Left kidney (tissue), 8 donors: ENCODE measurements around the gene TSR2. TPM values are rescaled to one million over a fixed set of nuclear protein-coding genes. Genes with fewer than 3 reads are reported as not detected.

ENCODE experiments used
- DNase-seq: peaks from one replicate; pipeline ENCODE4 v3.0.0-alpha.2; 2013
- long read RNA-seq, 8 donors: transcript quantifications; one replicate each; lab custom pipeline, GENCODE V29; 2026
- polyA plus RNA-seq: library from polyadenylated mRNA; unstranded; fragments of 120-200 nt; gene quantifications from one replicate; pipeline ENCODE4 v1.2.1, GENCODE V29; 2013; ENCODE audit not compliant: insufficient read length

The TSR2 gene, protein sequence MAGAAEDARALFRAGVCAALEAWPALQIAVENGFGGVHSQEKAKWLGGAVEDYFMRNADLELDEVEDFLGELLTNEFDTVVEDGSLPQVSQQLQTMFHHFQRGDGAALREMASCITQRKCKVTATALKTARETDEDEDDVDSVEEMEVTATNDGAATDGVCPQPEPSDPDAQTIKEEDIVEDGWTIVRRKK
- polyA plus RNA-seq, result 52.4 TPM
- long read RNA-seq, donor 1, transcript TSR2-201 (5 exons, 1,534 nt), result major isoform, 26 of 34 reads
- long read RNA-seq, donor 1, partial matches to known transcripts, result 8 of 34 reads
- long read RNA-seq, donor 1, other reads (novel, unspliced or antisense), result 0 of 34 reads
- long read RNA-seq, donor 2, transcript TSR2-201 (5 exons, 1,534 nt), result major isoform, 14 of 14 reads
- long read RNA-seq, donor 2, partial matches to known transcripts, result 0 of 14 reads
- long read RNA-seq, donor 2, other reads (novel, unspliced or antisense), result 0 of 14 reads
- long read RNA-seq, donor 3, transcript TSR2-201 (5 exons, 1,534 nt), result major isoform, 13 of 76 reads
- long read RNA-seq, donor 3, partial matches to known transcripts, result 63 of 76 reads
- long read RNA-seq, donor 3, other reads (novel, unspliced or antisense), result 0 of 76 reads
- long read RNA-seq, donor 4, partial matches to known transcripts, result 0 of 1 reads
- long read RNA-seq, donor 4, other reads (novel, unspliced or antisense), result 0 of 1 reads
- long read RNA-seq, donor 5, transcript TSR2-201 (5 exons, 1,534 nt), result major isoform, 43 of 43 reads
- long read RNA-seq, donor 5, partial matches to known transcripts, result 0 of 43 reads
- long read RNA-seq, donor 5, other reads (novel, unspliced or antisense), result 0 of 43 reads
- long read RNA-seq, donor 6, transcript TSR2-201 (5 exons, 1,534 nt), result major isoform, 22 of 98 reads
- long read RNA-seq, donor 6, partial matches to known transcripts, result 76 of 98 reads
- long read RNA-seq, donor 6, other reads (novel, unspliced or antisense), result 0 of 98 reads
- long read RNA-seq, donor 7, transcript TSR2-201 (5 exons, 1,534 nt), result major isoform, 38 of 49 reads
- long read RNA-seq, donor 7, partial matches to known transcripts, result 11 of 49 reads
- long read RNA-seq, donor 7, other reads (novel, unspliced or antisense), result 0 of 49 reads
- long read RNA-seq, donor 8, transcript TSR2-201 (5 exons, 1,534 nt), result major isoform, 9 of 19 reads
- long read RNA-seq, donor 8, partial matches to known transcripts, result 10 of 19 reads
- long read RNA-seq, donor 8, other reads (novel, unspliced or antisense), result 0 of 19 reads

DNA sequence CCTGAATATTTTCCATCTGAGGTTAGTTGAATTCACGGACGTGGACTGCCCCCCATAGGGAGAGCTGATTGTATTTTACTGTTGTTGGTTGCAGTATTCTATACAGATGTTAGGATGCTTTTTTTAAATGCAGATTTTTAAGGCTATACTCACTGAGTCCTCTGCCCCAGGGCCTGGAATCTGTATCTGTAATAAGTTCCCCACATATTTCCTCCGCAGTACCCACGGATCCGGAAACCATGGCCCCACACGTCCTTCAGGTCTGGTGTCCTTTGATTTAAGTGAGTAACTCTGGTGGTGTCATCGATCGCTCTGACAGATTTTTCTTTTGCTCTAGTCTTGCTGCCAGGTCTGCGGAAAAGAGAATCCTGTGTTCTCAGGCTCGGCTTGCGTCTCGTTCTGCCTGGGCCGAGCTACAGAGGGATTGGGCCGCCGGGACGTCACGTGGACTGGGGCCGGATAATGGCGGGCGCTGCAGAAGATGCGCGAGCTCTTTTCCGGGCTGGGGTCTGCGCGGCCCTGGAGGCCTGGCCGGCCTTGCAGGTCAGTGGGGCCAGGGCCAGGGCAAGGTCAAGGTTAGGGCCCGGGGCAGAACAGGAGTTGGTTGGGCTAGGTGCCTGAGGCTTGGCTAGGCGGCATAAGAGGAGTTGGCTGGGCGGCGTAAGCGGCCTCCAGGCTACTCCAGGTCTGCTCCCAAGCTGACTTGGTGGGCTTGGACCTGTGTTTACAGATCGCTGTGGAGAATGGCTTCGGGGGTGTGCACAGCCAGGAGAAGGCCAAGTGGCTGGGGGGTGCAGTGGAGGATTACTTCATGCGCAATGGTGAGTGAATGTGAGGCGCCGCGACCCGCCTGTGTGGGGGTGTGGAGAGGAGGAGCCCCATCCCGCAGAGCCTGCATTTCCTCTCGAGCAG is at the start of gene TSR2:
Gene TSR2 (plus strand): TSS at position 445 of the 912 bp plus-strand sequence. CDS start 18 bp downstream, at position 463.
- peak; percentile 75 for DNase-seq

DNA sequence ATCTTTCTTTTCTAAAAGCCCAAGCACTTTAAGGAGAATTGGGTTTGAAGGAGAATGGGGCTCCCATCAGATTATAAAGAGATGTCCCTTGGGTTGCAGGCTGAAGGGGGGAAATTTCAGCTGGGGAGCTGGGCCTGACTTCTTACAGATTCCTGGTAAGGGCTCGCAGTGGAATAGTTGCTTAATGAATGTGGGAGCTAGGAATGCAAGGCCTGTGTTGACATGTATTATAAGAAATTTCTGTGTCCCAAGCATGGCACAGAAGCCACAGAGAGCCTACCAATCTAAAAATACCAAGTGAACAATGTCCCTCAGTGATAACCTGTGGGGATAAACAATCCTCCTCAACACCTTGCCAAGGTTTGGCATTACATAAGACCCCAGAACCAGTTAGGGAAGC is 43.1 kb upstream of the TSR2 start:
- no peak for DNase-seq

- DNase-seq, result no peak
These were observed 32.9 kb upstream of the TSR2 start for GRCh38 chrX:54407266-54407665.

DNA sequence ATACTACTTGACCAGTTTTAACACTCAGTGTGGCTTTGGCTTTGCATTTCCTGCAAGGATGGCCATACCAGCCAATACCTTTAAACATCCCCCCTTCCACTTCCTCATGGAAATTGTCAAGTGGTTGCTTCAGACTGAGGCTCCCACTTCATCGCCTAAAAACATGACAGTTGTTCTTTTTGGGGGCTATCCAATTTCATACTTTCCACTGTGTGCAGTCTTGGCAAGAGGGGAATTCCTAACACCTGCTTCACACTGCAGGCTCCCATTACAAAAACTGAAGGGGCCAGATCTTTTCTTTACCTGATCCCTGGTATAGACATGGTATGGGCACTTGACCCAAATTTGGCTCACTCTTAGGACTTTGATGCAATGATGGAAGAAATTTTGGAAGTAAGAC is 28.5 kb upstream of the TSR2 start:
- no peak for DNase-seq

DNA sequence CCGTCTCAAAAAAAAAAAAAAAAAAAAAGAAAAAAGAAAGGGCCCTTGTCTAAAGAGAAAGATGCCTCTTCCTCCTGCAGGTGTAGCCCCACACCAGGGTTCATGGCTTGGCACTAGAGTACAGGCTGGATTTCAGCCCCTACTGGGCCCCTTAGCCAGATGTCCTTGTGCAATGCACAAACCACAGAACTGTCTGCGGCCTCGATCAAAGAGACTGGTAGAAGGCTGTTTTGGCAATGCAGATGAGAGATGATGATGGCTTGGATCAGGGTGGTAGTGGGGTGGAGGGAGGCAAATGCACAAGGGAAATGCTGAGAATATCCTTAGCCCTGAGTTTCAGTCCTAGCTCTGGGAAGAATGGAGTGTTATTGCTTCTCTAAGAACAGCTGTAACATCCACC is 26.5 kb upstream of the TSR2 start:
- DNase-seq, result no peak

GRCh38 chrX:54415534-54416350 is 24.5 kb upstream of the TSR2 start:
- peak; percentile 28 for DNase-seq

- no peak for DNase-seq
These were observed 23.2 kb upstream of the TSR2 start for GRCh38 chrX:54416965-54417364.

DNA sequence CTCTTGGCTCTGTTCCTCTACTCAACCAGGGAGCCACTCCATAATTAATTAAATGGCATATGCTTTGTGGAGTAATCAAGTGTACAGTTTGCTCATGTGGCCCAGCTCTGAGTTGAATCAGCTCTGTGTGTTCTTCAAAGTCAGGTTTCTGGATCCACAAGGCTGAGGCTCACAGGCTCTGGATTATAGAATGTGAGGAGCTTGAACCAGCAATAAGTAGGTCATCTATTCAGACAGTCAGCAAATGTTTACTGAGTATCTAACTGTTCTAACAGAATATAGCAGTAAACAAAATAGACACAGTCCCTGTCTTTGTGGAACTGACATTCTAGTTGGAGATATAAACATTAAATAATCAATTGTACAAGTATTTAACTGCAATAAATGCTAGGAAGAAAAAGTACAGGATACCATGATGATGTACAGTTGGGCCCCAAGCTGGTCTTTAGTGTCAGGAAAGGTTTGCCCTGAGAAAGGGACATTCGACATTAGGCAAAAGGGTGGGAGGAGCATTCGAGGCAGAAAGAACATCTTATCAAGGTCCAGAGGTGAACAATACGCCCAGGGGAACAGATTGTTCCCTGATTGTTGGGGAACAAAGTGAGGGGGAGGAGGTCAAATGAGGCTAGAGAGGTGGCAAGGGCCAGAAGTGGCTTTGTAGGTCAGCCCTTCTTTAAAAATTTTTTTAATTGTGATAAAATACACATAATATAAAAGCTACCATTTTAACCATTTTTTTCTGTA is 20.5 kb upstream of the TSR2 start:
- DNase-seq, result no peak

- DNase-seq, result no peak
These were observed 18.0 kb upstream of the TSR2 start for GRCh38 chrX:54422168-54422567.

- no peak for DNase-seq
These were observed 16.9 kb upstream of the TSR2 start for GRCh38 chrX:54423161-54423888.

DNA sequence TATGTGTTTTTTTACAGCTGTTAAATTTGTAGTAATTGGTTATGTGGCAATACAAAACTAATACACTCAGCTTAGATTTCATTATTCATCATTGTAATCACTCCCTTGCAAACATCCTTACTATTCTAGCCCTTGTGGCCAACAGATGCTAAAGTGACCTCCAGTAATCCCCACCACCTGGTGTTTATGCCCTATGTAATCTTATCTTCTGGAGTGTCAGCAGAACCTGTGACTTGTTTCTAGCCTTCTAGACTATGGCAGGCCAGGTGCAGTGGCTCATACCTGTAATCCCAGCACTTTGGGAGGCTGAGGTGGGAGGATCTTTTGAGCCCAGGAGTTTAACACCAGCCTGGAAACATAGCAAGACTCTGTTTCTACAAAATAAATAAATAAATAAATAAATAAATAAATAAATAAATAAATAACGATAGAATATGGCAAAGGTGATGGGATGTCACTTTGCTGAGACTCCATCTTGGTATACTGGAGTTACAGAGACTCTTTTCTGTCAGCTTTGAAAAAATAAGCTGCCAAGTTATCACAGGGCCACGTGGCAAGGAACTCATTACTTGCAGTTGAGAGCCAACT is 12.3 kb upstream of the TSR2 start:
- no peak for DNase-seq

GRCh38 chrX:54430519-54430918 is 9.7 kb upstream of the TSR2 start:
- DNase-seq, result no peak

GRCh38 chrX:54435121-54435520 is 5.1 kb upstream of the TSR2 start:
- no peak for DNase-seq

DNA sequence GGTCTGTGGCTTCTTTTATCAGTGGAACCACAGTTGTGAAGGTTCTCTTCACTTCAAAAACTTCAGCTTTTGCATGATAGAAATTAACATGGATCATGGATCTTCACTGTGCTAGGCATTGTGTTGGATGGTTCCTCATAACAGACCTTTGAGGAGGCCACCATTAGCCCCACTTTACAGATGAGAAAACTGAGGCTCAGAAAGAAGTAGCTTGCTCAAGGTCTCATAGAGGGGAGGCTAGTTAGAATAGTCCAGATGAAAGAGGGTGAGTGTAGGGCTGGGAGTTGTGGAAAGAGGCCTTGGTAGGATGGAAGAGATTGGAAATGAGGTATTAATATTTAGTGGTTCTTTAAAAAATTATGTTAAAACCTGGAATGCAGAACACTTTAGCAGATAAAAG is 2.6 kb downstream of the TSR2 start:
- DNase-seq, result no peak

GRCh38 chrX:54444752-54445151 is 4.5 kb downstream of the TSR2 start:
- no peak for DNase-seq

DNA sequence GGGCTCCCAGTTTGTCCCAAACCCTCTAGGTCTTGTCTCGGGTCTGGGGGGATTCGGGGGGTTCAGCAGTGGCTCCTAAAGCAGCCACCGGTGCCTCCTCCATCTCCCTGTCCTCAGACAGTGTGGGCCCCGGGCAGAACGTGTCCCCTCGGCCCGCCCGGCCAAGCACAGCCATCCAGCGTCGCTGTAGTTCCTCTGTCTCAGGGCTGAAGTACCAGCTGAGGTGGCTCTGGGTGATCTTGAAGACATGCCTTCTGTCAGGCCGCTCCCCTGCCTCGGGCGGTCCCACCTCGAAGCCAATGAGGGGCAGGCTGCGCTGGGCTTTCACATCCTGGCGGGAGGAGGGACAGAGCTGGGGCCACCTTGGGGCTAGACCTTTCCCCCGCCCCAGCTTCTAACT is 5.9 kb downstream of the TSR2 start:
- no peak for DNase-seq

DNA sequence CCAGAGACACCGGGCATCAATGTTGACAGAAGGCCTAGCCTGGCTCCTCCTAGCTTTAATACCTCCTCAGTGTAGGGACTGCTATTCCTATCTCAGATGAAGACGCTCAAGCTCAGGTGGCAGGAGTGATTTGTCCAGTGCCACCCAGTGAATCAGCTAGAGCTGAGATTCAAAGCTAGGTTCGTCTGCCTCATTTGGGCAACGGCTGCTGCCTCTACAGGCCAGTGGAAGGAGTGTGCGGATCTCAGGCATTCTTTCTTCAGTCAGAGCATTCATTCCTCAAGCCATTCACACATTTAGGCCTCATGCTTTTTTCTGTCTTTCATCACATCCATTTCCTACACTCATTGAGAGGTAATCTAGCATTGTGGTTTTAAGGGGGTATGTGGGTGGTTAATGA is 7.3 kb downstream of the TSR2 start:
- DNase-seq, result no peak

DNA sequence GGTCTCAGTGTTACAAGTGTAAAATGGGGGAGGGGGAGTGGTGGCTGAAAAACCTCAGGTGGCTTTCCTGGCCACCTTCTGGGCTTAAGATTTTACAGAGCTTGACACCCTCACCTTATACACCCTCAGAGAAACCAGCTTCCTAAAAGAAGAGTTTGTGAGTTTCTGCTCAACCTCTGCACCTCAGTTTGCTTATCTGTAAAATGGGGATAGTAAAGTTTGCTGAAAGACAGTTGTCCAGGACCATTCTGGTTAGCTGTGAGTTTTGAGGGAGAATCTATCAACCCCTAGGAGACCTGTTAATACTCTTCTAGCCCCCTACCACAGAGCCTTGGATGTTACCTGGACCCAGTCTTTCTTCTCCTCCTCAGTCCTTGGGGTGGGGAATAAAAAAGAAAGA is 9.7 kb downstream of the TSR2 start:
- DNase-seq, result no peak

DNA sequence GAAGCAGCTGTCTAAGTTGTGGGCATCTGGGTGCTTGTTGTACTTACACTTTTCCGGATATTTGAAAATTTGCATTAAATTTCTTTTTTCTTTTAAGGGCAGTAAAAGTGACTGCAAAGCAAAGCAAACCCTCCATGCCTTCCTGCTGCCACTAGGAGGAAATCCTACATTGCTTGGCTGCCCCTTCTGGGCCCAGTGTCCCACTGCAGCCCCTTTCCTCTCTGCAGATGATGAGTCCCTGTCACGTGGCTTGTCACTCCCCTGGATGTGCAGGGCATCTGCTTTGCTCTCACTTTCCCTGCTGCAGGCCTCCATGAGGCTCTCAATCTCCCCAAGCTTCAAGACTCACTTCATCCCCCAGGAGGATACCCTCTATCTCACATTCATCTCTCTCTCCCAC is 12.7 kb downstream of the TSR2 start:
- peak; percentile 15 for DNase-seq
